T-helper 1 cell treated with Interleukin-12 subunit alpha and Interleukin-12 subunit beta and Interleukin-4 antibody, amounts not matched to agents 30 μg/mL and 1 μg/mL, for 36 hours (primary cell): ENCODE measurements around the gene MICAL2.
A peak's percentile ranks its signal among the peaks of the same experiment; 100 is the strongest.

Experiments
- H3K27ac Mint-ChIP-seq: one replicate; pipeline ENCODE4 v1.8.0; 2021; ENCODE audit warnings: mild to moderate bottlenecking, mixed read lengths
- H3K27me3 Mint-ChIP-seq: one replicate; pipeline ENCODE4 v1.8.0; 2021; ENCODE audit warnings: low read depth, mixed read lengths
- H3K36me3 Mint-ChIP-seq: one replicate; pipeline ENCODE4 v1.8.0; 2021; ENCODE audit warnings: low read depth, mixed read lengths
- H3K4me1 Mint-ChIP-seq: one replicate; pipeline ENCODE4 v1.8.0; 2021; ENCODE audit warnings: low read depth, mixed read lengths
- H3K4me3 Mint-ChIP-seq: one replicate; pipeline ENCODE4 v1.8.0; 2021; ENCODE audit warnings: mild to moderate bottlenecking, moderate library complexity, mixed read lengths
- H3K9me3 Mint-ChIP-seq: one replicate; pipeline ENCODE4 v1.8.0; 2021; ENCODE audit warnings: mixed read lengths

The MICAL2 gene

GRCh38 chr11:12200991-12201985 lies 90.9 kb downstream of the MICAL2 start:
- no peak overlapping the region for H3K4me3 Mint-ChIP-seq
- peaks cover 4% of the 10 kb centered on the region for H3K9me3 Mint-ChIP-seq
- peak overlapping the region; percentile 32 for H3K27ac Mint-ChIP-seq
- H3K27me3 Mint-ChIP-seq: no peaks in the 10 kb centered on the region
- H3K4me1 Mint-ChIP-seq: peaks cover 59% of the 10 kb centered on the region
- peaks cover 52% of the 10 kb centered on the region for H3K36me3 Mint-ChIP-seq

GRCh38 chr11:12202661-12203310 lies 92.4 kb downstream of the MICAL2 start:
- Mint-ChIP-seq H3K27ac (no peak overlapping the region), H3K4me1 (peaks cover 60% of the 10 kb centered on the region)

GRCh38 chr11:12204506-12204905 lies 94.1 kb downstream of the MICAL2 start:
- Mint-ChIP-seq H3K27me3 (no peaks in the 10 kb centered on the region), H3K36me3 (peaks cover 69% of the 10 kb centered on the region), H3K27ac (no peak overlapping the region), H3K4me3 (no peak overlapping the region), H3K4me1 (peaks cover 50% of the 10 kb centered on the region), H3K9me3 (peaks cover 4% of the 10 kb centered on the region)

More at GRCh38 chr11:12202661-12203310, 92.4 kb downstream of the MICAL2 start:
- no peak overlapping the region for H3K4me3 Mint-ChIP-seq
- H3K9me3 Mint-ChIP-seq: peaks cover 4% of the 10 kb centered on the region
- H3K36me3 Mint-ChIP-seq: peaks cover 58% of the 10 kb centered on the region
- no peaks in the 10 kb centered on the region for H3K27me3 Mint-ChIP-seq

GRCh38 chr11:12205330-12205729 lies 94.9 kb downstream of the MICAL2 start:
- peaks cover 4% of the 10 kb centered on the region for H3K9me3 Mint-ChIP-seq
- peak overlapping the region; percentile 62 for H3K27ac Mint-ChIP-seq
- peaks cover 47% of the 10 kb centered on the region for H3K4me1 Mint-ChIP-seq
- no peaks in the 10 kb centered on the region for H3K27me3 Mint-ChIP-seq
- peaks cover 72% of the 10 kb centered on the region for H3K36me3 Mint-ChIP-seq
- no peak overlapping the region for H3K4me3 Mint-ChIP-seq

- Mint-ChIP-seq H3K27me3 (no peaks in the 10 kb centered on the region), H3K27ac (peak overlapping the region; percentile 75), H3K4me3 (no peak overlapping the region), H3K9me3 (peaks cover 4% of the 10 kb centered on the region), H3K36me3 (peaks cover 74% of the 10 kb centered on the region), H3K4me1 (peaks cover 49% of the 10 kb centered on the region)
Observed at GRCh38 chr11:12206529-12206928, 96.1 kb downstream of the MICAL2 start.

GRCh38 chr11:12207384-12208150 lies 97.2 kb downstream of the MICAL2 start:
- Mint-ChIP-seq H3K9me3 (peaks cover 4% of the 10 kb centered on the region), H3K4me3 (peak overlapping the region; percentile 12), H3K27ac (peak overlapping the region; percentile 75), H3K4me1 (peaks cover 47% of the 10 kb centered on the region), H3K27me3 (no peaks in the 10 kb centered on the region), H3K36me3 (peaks cover 71% of the 10 kb centered on the region)

- no peaks in the 10 kb centered on the region for H3K27me3 Mint-ChIP-seq
- H3K4me1 Mint-ChIP-seq: peaks cover 39% of the 10 kb centered on the region
- H3K4me3 Mint-ChIP-seq: no peak overlapping the region
- H3K9me3 Mint-ChIP-seq: no peaks in the 10 kb centered on the region
- H3K27ac Mint-ChIP-seq: no peak overlapping the region
- H3K36me3 Mint-ChIP-seq: peaks cover 68% of the 10 kb centered on the region
Observed at GRCh38 chr11:12209096-12209495, 98.7 kb downstream of the MICAL2 start.

- Mint-ChIP-seq H3K36me3 (peaks cover 65% of the 10 kb centered on the region), H3K27ac (no peak overlapping the region), H3K4me3 (no peak overlapping the region), H3K4me1 (peaks cover 37% of the 10 kb centered on the region), H3K9me3 (no peaks in the 10 kb centered on the region), H3K27me3 (no peaks in the 10 kb centered on the region)
Observed at GRCh38 chr11:12210200-12210599, 99.8 kb downstream of the MICAL2 start.

- Mint-ChIP-seq H3K4me3 (no peak overlapping the region), H3K36me3 (peaks cover 61% of the 10 kb centered on the region), H3K27me3 (no peaks in the 10 kb centered on the region), H3K27ac (peak overlapping the region; percentile 60), H3K9me3 (no peaks in the 10 kb centered on the region), H3K4me1 (peaks cover 34% of the 10 kb centered on the region)
Observed at GRCh38 chr11:12211331-12212065, 101.1 kb downstream of the MICAL2 start.

- H3K9me3 Mint-ChIP-seq: no peaks in the 10 kb centered on the region
- H3K4me1 Mint-ChIP-seq: peaks cover 30% of the 10 kb centered on the region
- H3K27ac Mint-ChIP-seq: no peak overlapping the region
- H3K36me3 Mint-ChIP-seq: peaks cover 53% of the 10 kb centered on the region
- H3K4me3 Mint-ChIP-seq: no peak overlapping the region
- H3K27me3 Mint-ChIP-seq: no peaks in the 10 kb centered on the region
Observed at GRCh38 chr11:12212174-12212820, 101.9 kb downstream of the MICAL2 start.

GRCh38 chr11:12212821-12213185 lies 102.4 kb downstream of the MICAL2 start:
- Mint-ChIP-seq H3K27ac (no peak overlapping the region), H3K4me3 (no peak overlapping the region), H3K36me3 (peaks cover 51% of the 10 kb centered on the region), H3K27me3 (no peaks in the 10 kb centered on the region), H3K9me3 (no peaks in the 10 kb centered on the region), H3K4me1 (peaks cover 27% of the 10 kb centered on the region)

GRCh38 chr11:12213883-12214282 lies 103.5 kb downstream of the MICAL2 start:
- no peak overlapping the region for H3K27ac Mint-ChIP-seq
- H3K4me1 Mint-ChIP-seq: peaks cover 26% of the 10 kb centered on the region
- no peaks in the 10 kb centered on the region for H3K27me3 Mint-ChIP-seq
- no peaks in the 10 kb centered on the region for H3K9me3 Mint-ChIP-seq
- H3K36me3 Mint-ChIP-seq: peaks cover 48% of the 10 kb centered on the region
- H3K4me3 Mint-ChIP-seq: no peak overlapping the region

- H3K27me3 Mint-ChIP-seq: no peaks in the 10 kb centered on the region
- no peak overlapping the region for H3K27ac Mint-ChIP-seq
- no peaks in the 10 kb centered on the region for H3K9me3 Mint-ChIP-seq
- no peak overlapping the region for H3K4me3 Mint-ChIP-seq
- H3K36me3 Mint-ChIP-seq: peaks cover 46% of the 10 kb centered on the region
- peaks cover 26% of the 10 kb centered on the region for H3K4me1 Mint-ChIP-seq
Observed at GRCh38 chr11:12214751-12215150, 104.4 kb downstream of the MICAL2 start.
